HEK293 (cell line): ENCODE measurements around the gene CSK.

Source experiments
- CTCF ChIP-seq: fragments of 450-650 bp; formaldehyde crosslinking; IDR thresholded peaks from 2 replicates; pipeline ENCODE4 v1.5.1; 2016; ENCODE audit warnings: missing biosample characterization, missing genetic modification characterization
- KLF10 ChIP-seq: fragments of 450-650 bp; IDR thresholded peaks from 2 replicates; pipeline ENCODE4 v1.5.1; 2018; ENCODE audit warnings: missing biosample characterization, mild to moderate bottlenecking, missing genetic modification characterization
- YY1 ChIP-seq: fragments of 450-650 bp; formaldehyde crosslinking; IDR thresholded peaks from 2 replicates; pipeline ENCODE4 v1.5.1; 2018; ENCODE audit warnings: missing biosample characterization, missing genetic modification characterization
- ZFP41 ChIP-seq: fragments of 450-650 bp; formaldehyde crosslinking; IDR thresholded peaks from 2 replicates; pipeline ENCODE4 v1.5.1; 2016; ENCODE audit warnings: missing biosample characterization, missing genetic modification characterization, borderline replicate concordance
- ZNF112 ChIP-seq: fragments of 450-650 bp; formaldehyde crosslinking; IDR thresholded peaks from 2 replicates; pipeline ENCODE4 v1.5.0; 2017; ENCODE audit warnings: missing biosample characterization, missing genetic modification characterization
- ZNF132 ChIP-seq: fragments of 450-650 bp; formaldehyde crosslinking; IDR thresholded peaks from 2 replicates; pipeline ENCODE4 v1.5.1; 2017; ENCODE audit warnings: missing biosample characterization, missing genetic modification characterization, borderline replicate concordance
- ZNF530 ChIP-seq: fragments of 450-650 bp; formaldehyde crosslinking; IDR thresholded peaks from 2 replicates; pipeline ENCODE4 v1.5.1; 2016; ENCODE audit warnings: low read depth, missing biosample characterization, missing genetic modification characterization

GRCh38 chr15:74767167-74768098 is 14.4 kb upstream of the CSK start:
- TF ChIP-seq CTCF (no peak), ZNF132 (tag by site-specific recombination) (no peak), ZNF112 (tag by site-specific recombination) (no peak), YY1 (tag by site-specific recombination) (no peak), KLF10 (tag by site-specific recombination) (no peak), ZNF530 (tag by site-specific recombination) (no peak), ZFP41 (no peak)
